Stomach (tissue), 4 donors: Measurements from ENCODE around the gene CHTF8.

Source experiments
- CTCF ChIP-seq, 7 experiments: fragments of 450-650 bp in 4 of 7; fragments of 200-600 bp in 3 of 7; sonication (generic) in 3 of 7; IDR thresholded peaks; one replicate each; pipeline ENCODE4 v1.5.1; 2016 to 2019; ENCODE audit warnings: antibody characterized with exemption in 7 of 7, control low read depth in 2 of 7, mild to moderate bottlenecking in 1 of 7
- EP300 ChIP-seq: sonication (generic); formaldehyde crosslinking; IDR thresholded peaks from one replicate; pipeline ENCODE4 v1.6.1; 2017; ENCODE audit warnings: antibody characterized with exemption
- POLR2A ChIP-seq, 4 donors: fragments of 450-650 bp; IDR thresholded peaks; one replicate each; pipeline ENCODE4 v1.6.1; 2016; ENCODE audit warnings: antibody characterized with exemption in 4 of 4, control low read depth in 2 of 4, mild to moderate bottlenecking in 1 of 4, moderate library complexity in 1 of 4
- POLR2AphosphoS5 ChIP-seq, 3 donors: sonication (generic); formaldehyde crosslinking; IDR thresholded peaks; one replicate each; pipeline ENCODE4 v1.6.1; 2016; ENCODE audit warnings: antibody characterized with exemption in 3 of 3

GRCh38 chr16:69141936-69142335, 9.5 kb upstream of the CHTF8 start:
- TF ChIP-seq CTCF (IDR thresholded peaks at IDR 0.05), result no peak
- TF ChIP-seq POLR2A (IDR thresholded peaks at IDR 0.05), result no peak
- TF ChIP-seq EP300, result no peak
- no peak for TF ChIP-seq POLR2AphosphoS5 (IDR thresholded peaks at IDR 0.05)
